KOPT-K1 (cell line): ENCODE measurements around the gene FFAR1.

Experiments used
- H3K27ac ChIP-seq: fragments of 200-600 bp; sonication (generic); 2 replicates; pipeline ENCODE4 v1.5.1; 2016; ENCODE audit warnings: antibody characterized with exemption, mild to moderate bottlenecking, low read depth, low read length; ENCODE audit not compliant: poor library complexity, severe bottlenecking
- H3K36me3 ChIP-seq: fragments of 200-600 bp; sonication (generic); 2 replicates; pipeline ENCODE4 v1.5.1; 2017; ENCODE audit warnings: antibody characterized with exemption, mild to moderate bottlenecking, low read length, moderate library complexity; ENCODE audit not compliant: insufficient read depth
- H3K9me3 ChIP-seq: fragments of 200-600 bp; sonication (generic); 2 replicates; pipeline ENCODE4 v1.5.1; 2017; ENCODE audit warnings: antibody characterized with exemption, low read length, mild to moderate bottlenecking; ENCODE audit not compliant: insufficient read depth, poor library complexity, severe bottlenecking

The FFAR1 gene

GRCh38 chr19:35347171-35347929, at the start of gene FFAR1:
Gene FFAR1 (plus strand): TSS chr19:35347902. CDS start chr19:35351552, 3,650 bp downstream.
- Histone ChIP-seq H3K36me3 (no peaks in the 10 kb centered on the region), H3K27ac (no peak within 1 kb of the TSS), H3K9me3 (no peaks in the 10 kb centered on the region)

- Histone ChIP-seq H3K36me3 (no peaks in the 10 kb centered on the region), H3K9me3 (no peaks in the 10 kb centered on the region), H3K27ac (no peak overlapping the region)
Measured at GRCh38 chr19:35297922-35298321, 49.8 kb upstream of the FFAR1 start.

- no peaks in the 10 kb centered on the region for H3K9me3 ChIP-seq
- no peak overlapping the region for H3K27ac ChIP-seq
- no peaks in the 10 kb centered on the region for H3K36me3 ChIP-seq
Measured at GRCh38 chr19:35298561-35298972, 49.1 kb upstream of the FFAR1 start.

GRCh38 chr19:35299523-35300338, 48.0 kb upstream of the FFAR1 start:
- Histone ChIP-seq H3K9me3 (no peaks in the 10 kb centered on the region), H3K36me3 (no peaks in the 10 kb centered on the region), H3K27ac (no peak overlapping the region)

GRCh38 chr19:35300339-35300649, 47.4 kb upstream of the FFAR1 start:
- Histone ChIP-seq H3K27ac (no peak overlapping the region), H3K36me3 (no peaks in the 10 kb centered on the region), H3K9me3 (no peaks in the 10 kb centered on the region)

- Histone ChIP-seq H3K27ac (no peak overlapping the region), H3K9me3 (no peaks in the 10 kb centered on the region), H3K36me3 (no peaks in the 10 kb centered on the region)
Measured at GRCh38 chr19:35301961-35302360, 45.7 kb upstream of the FFAR1 start.

- Histone ChIP-seq H3K36me3 (no peaks in the 10 kb centered on the region), H3K27ac (no peak overlapping the region), H3K9me3 (no peaks in the 10 kb centered on the region)
Measured at GRCh38 chr19:35302446-35302845, 45.3 kb upstream of the FFAR1 start.

- no peaks in the 10 kb centered on the region for H3K36me3 ChIP-seq
- no peaks in the 10 kb centered on the region for H3K9me3 ChIP-seq
- H3K27ac ChIP-seq: no peak overlapping the region
Measured at GRCh38 chr19:35303357-35303915, 44.3 kb upstream of the FFAR1 start.

- Histone ChIP-seq H3K36me3 (no peaks in the 10 kb centered on the region), H3K9me3 (no peaks in the 10 kb centered on the region), H3K27ac (no peak overlapping the region)
Measured at GRCh38 chr19:35304036-35304435, 43.7 kb upstream of the FFAR1 start.

GRCh38 chr19:35305181-35305580, 42.5 kb upstream of the FFAR1 start:
- H3K36me3 ChIP-seq: no peaks in the 10 kb centered on the region
- no peak overlapping the region for H3K27ac ChIP-seq

GRCh38 chr19:35306473-35307246, 41.0 kb upstream of the FFAR1 start:
- no peaks in the 10 kb centered on the region for H3K36me3 ChIP-seq
- H3K27ac ChIP-seq: no peak overlapping the region
- H3K9me3 ChIP-seq: no peaks in the 10 kb centered on the region

More at GRCh38 chr19:35305181-35305580, 42.5 kb upstream of the FFAR1 start:
- H3K9me3 ChIP-seq: no peaks in the 10 kb centered on the region

- no peaks in the 10 kb centered on the region for H3K36me3 ChIP-seq
- H3K9me3 ChIP-seq: no peaks in the 10 kb centered on the region
- no peak overlapping the region for H3K27ac ChIP-seq
Measured at GRCh38 chr19:35307931-35308330, 39.8 kb upstream of the FFAR1 start.

GRCh38 chr19:35308910-35309309, 38.8 kb upstream of the FFAR1 start:
- H3K9me3 ChIP-seq: no peaks in the 10 kb centered on the region
- H3K27ac ChIP-seq: no peak overlapping the region
- H3K36me3 ChIP-seq: no peaks in the 10 kb centered on the region

GRCh38 chr19:35309481-35310279, 38.0 kb upstream of the FFAR1 start:
- H3K36me3 ChIP-seq: no peaks in the 10 kb centered on the region
- H3K27ac ChIP-seq: no peak overlapping the region
- H3K9me3 ChIP-seq: no peaks in the 10 kb centered on the region
